ENCODE data around the gene ZNF227.

DNA sequence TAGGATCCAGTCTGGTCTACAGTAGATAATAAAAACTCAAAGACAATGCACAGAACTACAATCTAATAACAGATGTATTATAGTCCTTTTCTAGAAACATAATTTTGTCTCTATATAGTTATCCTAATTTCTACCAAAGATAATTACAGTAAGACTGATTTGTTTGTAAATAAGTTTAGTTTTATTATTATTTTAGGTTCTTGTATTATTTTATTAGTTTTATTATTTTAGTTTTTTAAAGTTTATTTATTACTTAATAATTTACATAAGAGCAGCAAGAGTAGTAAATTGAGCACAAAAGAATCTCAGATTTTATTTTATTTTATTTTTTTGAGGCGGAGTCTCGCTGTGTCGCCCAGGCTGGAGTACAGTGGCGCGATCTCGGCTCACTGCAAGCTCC is 22.3 kb upstream of the ZNF227 start:
- TF ChIP-seq, protein P1, sequence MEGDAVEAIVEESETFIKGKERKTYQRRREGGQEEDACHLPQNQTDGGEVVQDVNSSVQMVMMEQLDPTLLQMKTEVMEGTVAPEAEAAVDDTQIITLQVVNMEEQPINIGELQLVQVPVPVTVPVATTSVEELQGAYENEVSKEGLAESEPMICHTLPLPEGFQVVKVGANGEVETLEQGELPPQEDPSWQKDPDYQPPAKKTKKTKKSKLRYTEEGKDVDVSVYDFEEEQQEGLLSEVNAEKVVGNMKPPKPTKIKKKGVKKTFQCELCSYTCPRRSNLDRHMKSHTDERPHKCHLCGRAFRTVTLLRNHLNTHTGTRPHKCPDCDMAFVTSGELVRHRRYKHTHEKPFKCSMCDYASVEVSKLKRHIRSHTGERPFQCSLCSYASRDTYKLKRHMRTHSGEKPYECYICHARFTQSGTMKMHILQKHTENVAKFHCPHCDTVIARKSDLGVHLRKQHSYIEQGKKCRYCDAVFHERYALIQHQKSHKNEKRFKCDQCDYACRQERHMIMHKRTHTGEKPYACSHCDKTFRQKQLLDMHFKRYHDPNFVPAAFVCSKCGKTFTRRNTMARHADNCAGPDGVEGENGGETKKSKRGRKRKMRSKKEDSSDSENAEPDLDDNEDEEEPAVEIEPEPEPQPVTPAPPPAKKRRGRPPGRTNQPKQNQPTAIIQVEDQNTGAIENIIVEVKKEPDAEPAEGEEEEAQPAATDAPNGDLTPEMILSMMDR (IDR thresholded peaks at IDR 0.05), result no peak
- no peak for TF ChIP-seq POLR2A (IDR thresholded peaks at IDR 0.05)

Measured in uterus (tissue), 2 donors.